Upper lobe of left lung (tissue), 6 donors: ENCODE data around the gene CDH12. TPM values are rescaled to one million over a fixed set of nuclear protein-coding genes. Genes with fewer than 3 reads are reported as not detected.

Source experiments
- ATAC-seq, 2 donors: fragments of 200-7000 bp; cut with Tn5 transposase; one replicate each; pipeline ENCODE4 v1.9.1; 2022; ENCODE audit warnings: mild to moderate bottlenecking in 2 of 2, moderate library complexity in 2 of 2; ENCODE audit not compliant: low FRiP score in 2 of 2
- DNase-seq, 2 donors: peaks; one replicate each; pipeline ENCODE4 v3.0.0-alpha.2; 2019 to 2020
- H3K27ac ChIP-seq, 4 donors: fragments of 200-600 bp; sonication (generic); one replicate each; pipeline ENCODE4 v1.5.1; 2016 to 2019
- H3K27me3 ChIP-seq, 4 donors: fragments of 200-600 bp; sonication (generic); one replicate each; pipeline ENCODE4 v1.5.1; 2017 to 2019
- H3K36me3 ChIP-seq, 4 donors: fragments of 200-600 bp; sonication (generic); one replicate each; pipeline ENCODE4 v1.5.1; 2016 to 2019
- H3K4me1 ChIP-seq, 4 donors: fragments of 200-600 bp; sonication (generic); one replicate each; pipeline ENCODE4 v1.5.1; 2018 to 2019
- H3K4me3 ChIP-seq, 4 donors: fragments of 200-600 bp; sonication (generic); one replicate each; pipeline ENCODE4 v1.5.1; 2017 to 2019; ENCODE audit warnings: mild to moderate bottlenecking in 2 of 4, moderate library complexity in 1 of 4
- H3K9me3 ChIP-seq, 4 donors: fragments of 200-600 bp; sonication (generic); one replicate each; pipeline ENCODE4 v1.5.1; 2018 to 2019
- CTCF ChIP-seq, 6 experiments: fragments of 450-650 bp in 4 of 6; fragments of 200-600 bp in 2 of 6; sonication (generic) in 2 of 6; IDR thresholded peaks; one replicate each; pipeline ENCODE4 v1.5.1; 2016 to 2019; ENCODE audit warnings: antibody characterized with exemption in 6 of 6
- EP300 ChIP-seq, 4 donors: sonication (generic); formaldehyde crosslinking; IDR thresholded peaks; one replicate each; pipeline ENCODE4 v1.5.1; 2017; ENCODE audit warnings: antibody characterized with exemption in 4 of 4, control low read depth in 2 of 4
- POLR2A ChIP-seq, 4 donors: fragments of 450-650 bp; IDR thresholded peaks; one replicate each; pipeline ENCODE4 v1.5.1; 2016 to 2017; ENCODE audit warnings: antibody characterized with exemption in 4 of 4, mild to moderate bottlenecking in 2 of 4
- POLR2AphosphoS5 ChIP-seq, 2 donors: sonication (generic); formaldehyde crosslinking; IDR thresholded peaks; one replicate each; pipeline ENCODE4 v1.5.1; 2017; ENCODE audit warnings: antibody characterized with exemption in 2 of 2
- WGBS, 2 donors: methylation state at CpG; one replicate each; pipeline ENCODE4 v1.1.5; 2017 to 2018; 5-methylcytosine and 5-hydroxymethylcytosine counted together
- total RNA-seq, 6 donors: library from RNA; depleted of rRNA in 4 of 6; stranded (reverse); fragments of >200 nt in 4 of 6; gene quantifications; one replicate each; pipeline versions ENCODE4 v1.1.0 to v1.2.1, GENCODE V29; 2016 to 2021
- donor health status: DM: no; HTN: no; CAD: no; lungs with moderate emphysema.
- donor health status: DM: no; HTN: yes; CAD: no; lungs with severe emphysema.

Gene CDH12
- total RNA-seq, 6 donors from 2014 or later = 0.10 to 0.49 TPM; not detected in 4

GRCh38 chr5:21858441-21858840, 994.7 kb downstream of the CDH12 start:
- no peaks in the 10 kb centered on the region for H3K27me3 ChIP-seq
- H3K9me3 ChIP-seq = no peaks in the 10 kb centered on the region
- no peak overlapping the region for H3K4me3 ChIP-seq
- H3K36me3 ChIP-seq = no peaks in the 10 kb centered on the region
- TF ChIP-seq EP300 (IDR thresholded peaks at IDR 0.05) (no peak), CTCF (IDR thresholded peaks at IDR 0.05) (no peak), POLR2AphosphoS5 (IDR thresholded peaks at IDR 0.05) (no peak), POLR2A (IDR thresholded peaks at IDR 0.05) (no peak)
- ATAC-seq = no peak
- no peak for DNase-seq
- WGBS, 2 donors = 51 to 52% methylated on average over 2 of the region's 2 CpGs
- no peaks in the 10 kb centered on the region for H3K4me1 ChIP-seq
- H3K27ac ChIP-seq = no peak overlapping the region

- no peaks in the 10 kb centered on the region for H3K36me3 ChIP-seq
- H3K27me3 ChIP-seq = no peaks in the 10 kb centered on the region
- TF ChIP-seq POLR2A (IDR thresholded peaks at IDR 0.05) = no peak
- no peak for TF ChIP-seq CTCF (IDR thresholded peaks at IDR 0.05)
- no peak for TF ChIP-seq POLR2AphosphoS5 (IDR thresholded peaks at IDR 0.05)
- no peak for TF ChIP-seq EP300 (IDR thresholded peaks at IDR 0.05)
- ATAC-seq = no peak
- no peak overlapping the region for H3K27ac ChIP-seq
- H3K4me3 ChIP-seq = no peak overlapping the region
- no peak for DNase-seq
- H3K4me1 ChIP-seq = no peaks in the 10 kb centered on the region
- H3K9me3 ChIP-seq = no peaks in the 10 kb centered on the region
- WGBS, 2 donors = 66 to 74% methylated on average over 3 of the region's 3 CpGs
Measured at GRCh38 chr5:21856987-21857386, 996.2 kb downstream of the CDH12 start.

- Histone ChIP-seq H3K4me1 (no peaks in the 10 kb centered on the region), H3K36me3 (no peaks in the 10 kb centered on the region), H3K4me3 (no peak overlapping the region), H3K27ac (no peak overlapping the region), H3K27me3 (no peaks in the 10 kb centered on the region), H3K9me3 (no peaks in the 10 kb centered on the region)
- ATAC-seq (no peak), DNase-seq (no peak)
- TF ChIP-seq EP300 (IDR thresholded peaks at IDR 0.05) = no peak
- no peak for TF ChIP-seq CTCF (IDR thresholded peaks at IDR 0.05)
- no peak for TF ChIP-seq POLR2A (IDR thresholded peaks at IDR 0.05)
- no peak for TF ChIP-seq POLR2AphosphoS5 (IDR thresholded peaks at IDR 0.05)
- 47 to 50% methylated on average over 2 of the region's 2 CpGs for WGBS, 2 donors
Measured at GRCh38 chr5:21847300-21847699, 1005.8 kb downstream of the CDH12 start.

GRCh38 chr5:21844960-21845359, 1008.2 kb downstream of the CDH12 start:
- TF ChIP-seq CTCF (IDR thresholded peaks at IDR 0.05) = no peak
- no peak for TF ChIP-seq EP300 (IDR thresholded peaks at IDR 0.05)
- TF ChIP-seq POLR2A (IDR thresholded peaks at IDR 0.05) = no peak
- TF ChIP-seq POLR2AphosphoS5 (IDR thresholded peaks at IDR 0.05) = no peak
- H3K27me3 ChIP-seq = no peaks in the 10 kb centered on the region
- H3K4me1 ChIP-seq = no peaks in the 10 kb centered on the region
- H3K36me3 ChIP-seq = no peaks in the 10 kb centered on the region
- ATAC-seq (no peak), DNase-seq (no peak)
- H3K27ac ChIP-seq = no peak overlapping the region
- H3K9me3 ChIP-seq = no peaks in the 10 kb centered on the region
- no peak overlapping the region for H3K4me3 ChIP-seq
- 83 to 96% methylated on average over 1 of the region's 1 CpG for WGBS, 2 donors

- DNase-seq (no peak), ATAC-seq (no peak)
- Histone ChIP-seq H3K36me3 (no peaks in the 10 kb centered on the region), H3K9me3 (no peaks in the 10 kb centered on the region), H3K4me3 (no peak overlapping the region), H3K27me3 (no peaks in the 10 kb centered on the region), H3K27ac (no peak overlapping the region), H3K4me1 (no peaks in the 10 kb centered on the region)
- TF ChIP-seq POLR2AphosphoS5 (IDR thresholded peaks at IDR 0.05) (no peak), EP300 (IDR thresholded peaks at IDR 0.05) (no peak), CTCF (IDR thresholded peaks at IDR 0.05) (no peak), POLR2A (IDR thresholded peaks at IDR 0.05) (no peak)
Measured at GRCh38 chr5:21834863-21835262, 1018.3 kb downstream of the CDH12 start.
